ENCODE results near the gene FAM131B. TPM values are rescaled to one million over a fixed set of nuclear protein-coding genes. Genes with fewer than 3 reads are reported as not detected.

FAM131B gene
- total RNA-seq, 4 donors from 2014 or later, result 1.2 to 10.6 (median 6.5) TPM

DNA sequence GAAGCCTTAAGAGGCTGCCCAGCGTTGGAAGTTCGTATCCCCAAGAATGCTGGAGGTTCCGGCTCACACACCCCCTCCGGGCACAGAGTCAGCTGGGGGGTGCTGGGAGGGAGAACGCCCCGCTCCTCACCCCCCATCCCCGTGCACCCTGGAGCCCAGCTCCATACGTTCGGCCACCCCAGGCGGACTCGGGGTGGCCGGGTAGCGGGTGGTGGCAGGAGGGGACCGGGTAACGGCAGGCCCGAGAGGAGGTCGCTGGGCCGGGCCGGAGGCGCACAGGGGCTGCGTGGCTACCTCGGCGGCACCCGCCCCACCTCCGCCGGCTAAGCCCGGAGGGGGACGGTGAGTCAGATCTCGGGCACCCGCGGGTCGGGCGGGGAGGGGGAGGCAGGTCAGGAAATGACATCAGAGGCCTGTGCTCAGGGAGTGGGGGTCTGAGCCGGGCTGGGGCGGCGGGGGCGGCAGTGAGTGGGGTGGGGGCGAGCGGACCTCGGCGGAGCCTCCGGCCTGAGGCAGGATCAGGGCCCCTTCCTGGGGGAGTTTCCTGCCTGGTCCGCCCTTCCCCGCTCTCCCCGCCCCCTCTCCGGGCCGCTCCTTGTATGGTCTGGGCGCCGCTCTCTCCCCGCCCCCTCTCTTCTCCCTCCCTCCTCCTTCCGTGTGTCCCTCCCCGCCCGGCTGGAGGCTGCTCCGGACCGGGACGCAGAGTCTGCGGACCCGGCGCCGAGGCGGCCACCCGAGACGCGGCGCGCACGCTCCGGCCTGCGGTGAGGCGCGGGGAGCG is 18.3 kb upstream of the FAM131B start, which contains the start of gene ZYX:
TSS of gene ZYX (plus strand) at position 700 of the 781 bp plus-strand sequence. CDS start 227 bp downstream, outside the sequence.
- peak; percentile 79 to 97 for TF ChIP-seq POLR2A (IDR thresholded peaks at IDR 0.05)
- TF ChIP-seq, protein P1, sequence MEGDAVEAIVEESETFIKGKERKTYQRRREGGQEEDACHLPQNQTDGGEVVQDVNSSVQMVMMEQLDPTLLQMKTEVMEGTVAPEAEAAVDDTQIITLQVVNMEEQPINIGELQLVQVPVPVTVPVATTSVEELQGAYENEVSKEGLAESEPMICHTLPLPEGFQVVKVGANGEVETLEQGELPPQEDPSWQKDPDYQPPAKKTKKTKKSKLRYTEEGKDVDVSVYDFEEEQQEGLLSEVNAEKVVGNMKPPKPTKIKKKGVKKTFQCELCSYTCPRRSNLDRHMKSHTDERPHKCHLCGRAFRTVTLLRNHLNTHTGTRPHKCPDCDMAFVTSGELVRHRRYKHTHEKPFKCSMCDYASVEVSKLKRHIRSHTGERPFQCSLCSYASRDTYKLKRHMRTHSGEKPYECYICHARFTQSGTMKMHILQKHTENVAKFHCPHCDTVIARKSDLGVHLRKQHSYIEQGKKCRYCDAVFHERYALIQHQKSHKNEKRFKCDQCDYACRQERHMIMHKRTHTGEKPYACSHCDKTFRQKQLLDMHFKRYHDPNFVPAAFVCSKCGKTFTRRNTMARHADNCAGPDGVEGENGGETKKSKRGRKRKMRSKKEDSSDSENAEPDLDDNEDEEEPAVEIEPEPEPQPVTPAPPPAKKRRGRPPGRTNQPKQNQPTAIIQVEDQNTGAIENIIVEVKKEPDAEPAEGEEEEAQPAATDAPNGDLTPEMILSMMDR (IDR thresholded peaks at IDR 0.05), result no peak

DNA sequence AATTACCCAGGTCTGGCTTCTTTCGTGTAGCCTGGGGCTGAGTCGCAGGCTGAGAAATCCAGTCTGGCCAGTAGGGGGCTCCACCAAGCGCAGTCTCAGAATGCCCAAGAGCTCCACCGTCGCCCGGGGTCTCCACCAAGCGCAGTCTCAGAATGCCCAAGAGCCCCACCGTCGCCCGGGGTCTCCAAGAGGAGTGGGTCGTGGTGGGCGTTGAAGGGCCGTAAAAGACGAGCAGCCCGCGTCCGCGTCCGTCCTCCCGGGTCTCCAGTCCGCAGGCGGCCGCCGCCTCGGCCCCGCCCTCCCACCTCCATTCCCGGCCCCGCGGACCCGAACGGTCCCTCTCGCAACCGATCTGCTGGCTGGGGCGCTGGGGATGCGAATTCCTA is 17.7 kb upstream of the FAM131B start:
- TF ChIP-seq, protein P1 (IDR thresholded peaks at IDR 0.05), result peak; percentile 83 to 92 (median 87)
- TF ChIP-seq POLR2A (IDR thresholded peaks at IDR 0.05), result no peak
- intact Hi-C loops (cut with DNase I; ENCODE audit: low total_unique reads), result no loop called here
- peak; percentile 92 for DNase-seq
- Histone ChIP-seq H3K36me3 (no peaks in the 10 kb centered on the region), H3K9me3 (no peaks in the 10 kb centered on the region), H3K4me1 (peaks cover 0 to 10% of the 10 kb centered on the region in 2 donors), H3K27me3 (no peaks in the 10 kb centered on the region), H3K27ac (peak overlapping the region; percentile 98 to 99), H3K4me3 (peak overlapping the region; percentile 75 to 99)

More for the DNA sequence above, 18.3 kb upstream of the FAM131B start, which contains the start of gene ZYX:
- peak within 1 kb of the TSS; percentile 98 to 99 for H3K27ac ChIP-seq
- H3K9me3 ChIP-seq, result no peaks in the 10 kb centered on the region
- no peaks in the 10 kb centered on the region for H3K27me3 ChIP-seq
- no peaks in the 10 kb centered on the region for H3K36me3 ChIP-seq
- peak within 1 kb of the TSS; percentile 75 to 99 for H3K4me3 ChIP-seq
- H3K4me1 ChIP-seq, result peaks cover 0 to 10% of the 10 kb centered on the region in 2 donors
- DNase-seq, result peak; percentile 97 to 98
- intact Hi-C loops (cut with DNase I; ENCODE audit: low total_unique reads), result no loop called here

DNA sequence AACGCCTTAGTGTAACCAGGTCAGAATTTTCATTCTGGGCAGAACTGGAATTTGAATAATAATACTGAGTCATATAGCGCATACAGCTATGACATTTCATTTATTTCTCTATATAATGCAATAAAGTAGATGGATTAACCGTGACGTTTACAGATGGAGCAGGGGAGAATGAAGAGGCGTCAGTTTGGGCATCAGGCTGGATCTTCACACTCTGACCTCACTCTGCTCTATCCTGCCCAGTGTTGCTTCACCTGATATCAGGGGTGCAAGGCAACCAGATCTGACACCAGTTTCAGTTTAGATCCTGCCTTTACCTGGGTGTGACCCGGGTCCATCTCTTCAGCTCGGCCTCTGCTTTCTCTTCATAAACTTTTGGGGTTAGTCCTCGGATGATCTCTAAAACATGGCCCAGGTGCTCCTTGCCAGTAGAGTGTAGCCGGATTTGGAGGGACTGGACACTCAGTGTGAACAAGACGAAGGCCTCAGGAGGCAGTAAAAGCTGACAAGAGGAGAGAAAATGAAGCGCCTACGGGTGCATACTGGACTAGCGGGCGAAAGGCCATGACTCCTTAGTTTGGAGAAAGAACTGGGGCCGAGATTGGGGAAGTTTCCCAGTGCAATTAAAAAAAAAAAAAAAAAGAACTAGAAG is 17.2 kb upstream of the FAM131B start:
- H3K36me3 ChIP-seq, result no peaks in the 10 kb centered on the region
- H3K9me3 ChIP-seq, result no peaks in the 10 kb centered on the region
- TF ChIP-seq, protein P1 (IDR thresholded peaks at IDR 0.05), result no peak
- TF ChIP-seq POLR2A (IDR thresholded peaks at IDR 0.05), result no peak
- no peak for DNase-seq
- H3K27ac ChIP-seq, result peak overlapping the region; percentile 98 to 99
- peak overlapping the region; percentile 75 to 99 for H3K4me3 ChIP-seq
- no peaks in the 10 kb centered on the region for H3K27me3 ChIP-seq
- H3K4me1 ChIP-seq, result peaks cover 0 to 10% of the 10 kb centered on the region in 2 donors
- intact Hi-C loops (cut with DNase I; ENCODE audit: low total_unique reads), result no loop called here

DNA sequence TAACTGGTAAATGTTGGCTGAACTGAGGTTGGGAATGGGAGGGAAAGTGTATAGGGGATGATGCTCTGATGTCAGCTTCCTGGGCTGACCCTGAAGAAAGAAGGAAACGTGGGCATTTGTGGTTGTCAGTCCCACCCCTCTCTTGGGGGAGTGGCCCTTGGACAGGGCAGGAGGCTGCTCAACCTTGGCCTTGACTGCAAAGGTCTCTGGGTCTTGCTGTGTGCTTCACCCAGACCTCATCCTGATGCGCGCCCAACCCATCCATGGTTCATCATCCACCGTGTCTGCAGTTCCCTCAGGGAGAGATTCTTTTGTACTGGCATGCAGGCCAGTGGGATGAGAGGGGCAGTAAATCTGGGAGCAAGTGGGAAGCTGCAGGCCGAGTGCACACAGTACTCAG is 13.9 kb upstream of the FAM131B start:
- Histone ChIP-seq H3K4me3 (no peak overlapping the region), H3K27me3 (no peaks in the 10 kb centered on the region), H3K4me1 (no peaks in the 10 kb centered on the region), H3K9me3 (no peaks in the 10 kb centered on the region), H3K27ac (no peak overlapping the region), H3K36me3 (no peaks in the 10 kb centered on the region)
- TF ChIP-seq, protein P1 (IDR thresholded peaks at IDR 0.05), result no peak
- no peak for TF ChIP-seq POLR2A (IDR thresholded peaks at IDR 0.05)
- intact Hi-C loops (cut with DNase I; ENCODE audit: low total_unique reads), result no loop called here
- no peak for DNase-seq

Data from uterus (tissue), 4 donors.